ENCODE data around the gene FUT1.
"Not testable (repeated sequence)": the region's sequence is repeated elsewhere in the genome, so short reads cannot be mapped to it uniquely, and the experiment has no call there.

Gene FUT1

GRCh38 chr19:48740164-48740972, 12.1 kb downstream of the FUT1 start, which contains the start of gene RASIP1:
TSS of gene RASIP1 (minus strand) at chr19:48740610. CDS start at chr19:48740282, 328 bp downstream.
- DNase-seq = no peak

- DNase-seq = no peak
These were observed 12.9 kb downstream of the FUT1 start for GRCh38 chr19:48739404-48740163.

GRCh38 chr19:48738557-48739403, 13.7 kb downstream of the FUT1 start:
- peak; percentile 73 for DNase-seq

- no peak for DNase-seq
These were observed 15.0 kb downstream of the FUT1 start for GRCh38 chr19:48737360-48737998.

- DNase-seq = no peak
These were observed 17.3 kb downstream of the FUT1 start for GRCh38 chr19:48735031-48735615.

GRCh38 chr19:48734625-48735024, 17.8 kb downstream of the FUT1 start:
- no peak for DNase-seq

- DNase-seq = no peak
These were observed 21.0 kb downstream of the FUT1 start for GRCh38 chr19:48731452-48731851.

- DNase-seq = no peak
These were observed 23.4 kb downstream of the FUT1 start for GRCh38 chr19:48728911-48729664.

- no peak for DNase-seq
These were observed 25.9 kb downstream of the FUT1 start for GRCh38 chr19:48726556-48726955.

GRCh38 chr19:48724796-48725753, 27.4 kb downstream of the FUT1 start:
- peak; percentile 79 for DNase-seq

- DNase-seq = no peak
These were observed 30.2 kb downstream of the FUT1 start for GRCh38 chr19:48722196-48722708.

GRCh38 chr19:48720613-48721296, 31.7 kb downstream of the FUT1 start:
- peak; percentile 95 for DNase-seq

- no peak for DNase-seq
These were observed 32.2 kb downstream of the FUT1 start for GRCh38 chr19:48720251-48720612.

- DNase-seq = no peak
These were observed 32.9 kb downstream of the FUT1 start, which contains the start of gene MAMSTR for GRCh38 chr19:48719263-48720171. TSS of gene MAMSTR (minus strand) at chr19:48719725. CDS start at chr19:48719031, 694 bp downstream.

GRCh38 chr19:48718711-48719231, 33.7 kb downstream of the FUT1 start:
- DNase-seq = no peak

GRCh38 chr19:48718106-48718505, 34.3 kb downstream of the FUT1 start:
- DNase-seq = not testable (repeated sequence)

- DNase-seq = peak; percentile 32
These were observed 35.7 kb downstream of the FUT1 start for GRCh38 chr19:48716562-48717291.
